AML-193 (cell line): ENCODE measurements around the gene CEP131.
"Not testable (repeated sequence)": the region's sequence is repeated elsewhere in the genome, so short reads cannot be mapped to it uniquely, and the experiment has no call there.

Source experiments
- DNase-seq, 2 experiments: peaks; one replicate each; lab custom pipeline; 2025; lab: John Stamatoyannopoulos, UW

The CEP131 gene

GRCh38 chr17:81151278-81151677, 71.5 kb downstream of the CEP131 start:
- no peak for DNase-seq

GRCh38 chr17:81150377-81151077, 72.2 kb downstream of the CEP131 start:
- peak; percentile 26 to 37 for DNase-seq

- DNase-seq: no peak
Measured at GRCh38 chr17:81148986-81149533, 73.7 kb downstream of the CEP131 start.

DNA sequence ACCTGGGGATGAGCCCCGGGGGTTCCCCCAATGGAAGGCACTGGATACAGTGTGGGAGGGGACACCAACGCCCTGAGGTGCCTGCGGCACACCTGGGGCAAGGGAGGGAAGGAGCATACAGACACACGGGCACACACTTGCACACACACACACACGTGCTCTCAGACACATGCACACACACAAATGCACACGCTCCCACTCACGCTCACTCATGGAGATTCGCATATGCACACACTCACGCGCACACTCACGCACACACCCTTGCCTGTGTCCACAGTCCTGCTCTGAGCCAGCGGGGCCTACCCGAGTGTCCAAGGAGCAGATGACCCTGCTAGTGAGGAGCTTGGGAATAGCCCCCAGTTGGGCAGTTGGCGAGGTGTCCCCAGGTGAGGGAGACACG, 74.2 kb downstream of the CEP131 start:
- DNase-seq: no peak

DNA sequence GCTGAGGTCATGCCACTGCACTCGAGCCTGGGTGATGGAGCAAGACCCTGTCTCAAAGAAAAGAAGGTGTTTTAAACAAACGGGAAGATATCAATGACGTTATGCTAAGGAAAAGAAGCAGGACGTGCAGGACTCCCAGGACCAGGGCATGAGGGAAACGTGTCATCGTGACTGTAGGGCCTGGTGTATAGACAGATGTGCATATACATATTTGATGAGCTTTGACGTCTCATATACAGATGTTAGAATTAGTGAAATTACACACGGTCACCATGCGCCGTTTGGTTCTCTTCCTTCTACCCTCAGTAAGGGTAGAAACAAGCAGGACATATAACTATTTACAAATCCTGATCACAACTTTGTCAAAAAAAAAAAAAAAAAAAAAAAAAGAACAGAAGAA, 75.1 kb downstream of the CEP131 start:
- DNase-seq: no peak

DNA sequence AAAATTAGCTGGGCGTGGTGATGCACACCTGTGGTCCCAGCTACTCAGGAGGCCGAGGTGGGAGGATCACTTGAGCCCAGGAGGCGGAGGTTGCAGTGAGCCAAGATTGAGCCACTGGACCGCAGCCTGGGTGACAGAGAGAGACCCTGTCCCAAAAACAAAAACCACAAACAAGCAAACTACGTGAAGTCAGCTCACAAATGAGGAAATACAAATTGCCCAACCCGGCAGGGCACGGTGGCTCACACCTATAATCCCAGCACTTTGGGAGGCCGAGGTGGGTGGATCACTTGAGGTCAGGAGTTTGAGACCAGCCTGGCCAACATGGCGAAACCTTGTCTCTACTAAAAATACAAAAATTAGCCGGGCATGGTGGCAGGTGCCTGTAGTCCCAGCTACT, 76.6 kb downstream of the CEP131 start:
- not testable (repeated sequence) for DNase-seq

DNA sequence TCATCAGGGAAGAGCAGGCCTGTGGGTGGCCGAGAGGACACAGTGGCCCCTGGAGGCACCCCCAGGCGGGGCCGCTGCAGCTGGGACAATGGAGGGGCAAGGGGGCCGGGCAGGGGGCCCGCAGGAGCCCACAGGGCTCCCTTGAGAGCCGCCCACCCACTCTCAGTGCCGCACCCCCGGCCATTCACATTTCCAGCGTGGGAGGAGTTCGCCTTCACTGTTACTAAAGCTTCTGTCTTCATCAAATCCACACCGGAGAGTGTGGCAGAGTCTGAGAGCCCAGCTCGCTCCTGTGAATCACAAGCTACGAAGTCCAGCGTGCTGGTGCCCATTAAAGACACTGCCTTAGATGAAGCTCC, 78.4 kb downstream of the CEP131 start:
- DNase-seq: no peak

- no peak for DNase-seq
Measured at GRCh38 chr17:81143717-81144422, 78.9 kb downstream of the CEP131 start.

GRCh38 chr17:81143200-81143527, 79.6 kb downstream of the CEP131 start:
- no peak for DNase-seq

GRCh38 chr17:81142301-81143199, 80.2 kb downstream of the CEP131 start:
- DNase-seq: peak; percentile 72 to 80

GRCh38 chr17:81140695-81141094, 82.1 kb downstream of the CEP131 start:
- DNase-seq: no peak

GRCh38 chr17:81140018-81140417, 82.7 kb downstream of the CEP131 start:
- no peak for DNase-seq
